Measurements from ENCODE around the gene STK38L. TPM values are rescaled to one million over a fixed set of nuclear protein-coding genes. Genes with fewer than 3 reads are reported as not detected.
A peak's percentile ranks its signal among the peaks of the same experiment; 100 is the strongest.

STK38L gene
- polyA plus RNA-seq, 1 of the 3 experiments (the other 2 are of a cell fraction): 4.7 TPM

- Histone ChIP-seq H3K79me2 (ENCODE audit: insufficient read depth) (peaks cover 38% of the 10 kb centered on the region; the same call in 1 of the 2 replicates), H2AFZ (ENCODE audit: low read depth) (no peak overlapping the region), H3K4me3 (ENCODE audit: low read depth in 2 of 2, low read length in 1 of 2) (no peak overlapping the region), H3K27me3 (ENCODE audit: insufficient read depth) (no peaks in the 10 kb centered on the region), H3K4me1 (ENCODE audit: control insufficient read depth in 1 of 2, insufficient read depth in 2 of 2, low read depth in 1 of 2, low read length in 1 of 2) (peaks cover 11 to 20% of the 10 kb centered on the region in 2 experiments; a peak in 3 of 4 replicates), H4K20me1 (ENCODE audit: insufficient read depth) (no peaks in the 10 kb centered on the region), H3K9me3 (no peaks in the 10 kb centered on the region), H3K4me2 (no peak overlapping the region), H3F3A (replicated peaks; ENCODE audit: insufficient read depth) (peaks cover 32% of the 10 kb centered on the region), H3K9me2 (no peaks in the 10 kb centered on the region), H3K9ac (no peak overlapping the region), H3K27ac (ENCODE audit: low read depth in 2 of 2, low read length in 1 of 2) (no peak overlapping the region), H3K36me3 (replicated peaks in 1 of 2; ENCODE audit: control insufficient read depth in 1 of 2, insufficient read depth in 2 of 2, low read length in 1 of 2) (peaks cover 0 to 2% of the 10 kb centered on the region in 2 experiments)
- TF ChIP-seq CTCF (IDR thresholded peaks at IDR 0.05) (no peak), RFX5 (IDR thresholded peaks at IDR 0.05; ENCODE audit: low read length) (no peak)
- no peak for DNase-seq
- 71% methylated on average over 5 of the region's 5 CpGs for WGBS (ENCODE audit: low lambda C conversion rate)
- ChIA-PET CTCF (no interaction called here), POLR2A (no interaction called here)
These were observed 36.3 kb downstream of the STK38L start for GRCh38 chr12:27280412-27280811.

- Histone ChIP-seq H3K9me2 (no peaks in the 10 kb centered on the region), H3K9ac (no peak overlapping the region), H3F3A (replicated peaks; ENCODE audit: insufficient read depth) (peaks cover 30% of the 10 kb centered on the region), H3K4me1 (ENCODE audit: control insufficient read depth in 1 of 2, insufficient read depth in 2 of 2, low read depth in 1 of 2, low read length in 1 of 2) (peaks cover 11 to 14% of the 10 kb centered on the region in 2 experiments; a peak in 3 of 4 replicates), H3K4me2 (no peak overlapping the region), H3K27me3 (ENCODE audit: insufficient read depth) (no peaks in the 10 kb centered on the region), H4K20me1 (ENCODE audit: insufficient read depth) (no peaks in the 10 kb centered on the region), H3K36me3 (replicated peaks in 1 of 2; ENCODE audit: control insufficient read depth in 1 of 2, insufficient read depth in 2 of 2, low read length in 1 of 2) (peaks cover 0 to 2% of the 10 kb centered on the region in 2 experiments), H3K27ac (ENCODE audit: low read depth in 2 of 2, low read length in 1 of 2) (no peak overlapping the region), H3K9me3 (no peaks in the 10 kb centered on the region), H3K4me3 (ENCODE audit: low read depth in 2 of 2, low read length in 1 of 2) (no peak overlapping the region), H2AFZ (ENCODE audit: low read depth) (no peak overlapping the region), H3K79me2 (ENCODE audit: insufficient read depth) (peaks cover 41% of the 10 kb centered on the region; the same call in 1 of the 2 replicates)
- TF ChIP-seq REST (IDR thresholded peaks at IDR 0.05; ENCODE audit: low read depth, low read length): no peak
- 91% methylated on average over 2 of the region's 2 CpGs for WGBS (ENCODE audit: low lambda C conversion rate)
- ChIA-PET CTCF (interaction anchor here (1.8 kb wide), 1 partner anchor 23 kb away, joined by 9 read pairs; no protein-coding TSS in a partner anchor), POLR2A (no interaction called here)
- DNase-seq: no peak
These were observed 38.7 kb downstream of the STK38L start for GRCh38 chr12:27282754-27283153.

GRCh38 chr12:27284021-27284420, 39.9 kb downstream of the STK38L start:
- no peak overlapping the region for H3K4me3 ChIP-seq (ENCODE audit: low read depth in 2 of 2, low read length in 1 of 2)
- 87% methylated on average over 3 of the region's 3 CpGs for WGBS (ENCODE audit: low lambda C conversion rate)
- peaks cover 11 to 14% of the 10 kb centered on the region in 2 experiments; a peak in 3 of 4 replicates for H3K4me1 ChIP-seq (ENCODE audit: control insufficient read depth in 1 of 2, insufficient read depth in 2 of 2, low read depth in 1 of 2, low read length in 1 of 2)
- CTCF ChIA-PET: no interaction called here
- H3K36me3 ChIP-seq (replicated peaks in 1 of 2; ENCODE audit: control insufficient read depth in 1 of 2, insufficient read depth in 2 of 2, low read length in 1 of 2): peaks cover 0 to 2% of the 10 kb centered on the region in 2 experiments
- peaks cover 21% of the 10 kb centered on the region for H3F3A ChIP-seq (replicated peaks; ENCODE audit: insufficient read depth)
- TF ChIP-seq USF2 (IDR thresholded peaks at IDR 0.05; ENCODE audit: borderline replicate concordance, low read depth, low read length): no peak
- TF ChIP-seq TAF1 (IDR thresholded peaks at IDR 0.05; ENCODE audit: borderline replicate concordance, low read depth, low read length): no peak
- peaks cover 31% of the 10 kb centered on the region; the same call in 1 of the 2 replicates for H3K79me2 ChIP-seq (ENCODE audit: insufficient read depth)
- DNase-seq: no peak
- no peaks in the 10 kb centered on the region for H3K9me2 ChIP-seq
- H3K9ac ChIP-seq: 0 out of 2 replicates have a peak overlapping the region, but pooled peaks have one; percentile 49
- no peak overlapping the region for H2AFZ ChIP-seq (ENCODE audit: low read depth)
- peak overlapping the region in 1 of 2 experiments; percentile 91; a peak in 2 of 4 replicates for H3K27ac ChIP-seq (ENCODE audit: low read depth in 2 of 2, low read length in 1 of 2)
- POLR2A ChIA-PET: no interaction called here
- H3K9me3 ChIP-seq: no peaks in the 10 kb centered on the region
- H4K20me1 ChIP-seq (ENCODE audit: insufficient read depth): no peaks in the 10 kb centered on the region
- H3K4me2 ChIP-seq: peak overlapping the region; percentile 40; the same call in 1 of the 2 replicates
- H3K27me3 ChIP-seq (ENCODE audit: insufficient read depth): no peaks in the 10 kb centered on the region
